Stimulated activated CD4-positive, alpha-beta T cell treated with anti-CD3 and anti-CD28 coated beads, Interleukin-4, amount 100 ng/mL, for 1 hour (primary cell): ENCODE measurements around the gene KCMF1.

Experiments
- DNase-seq: peaks from one replicate; pipeline ENCODE4 v3.0.0-alpha.2; 2020

KCMF1 gene

DNA sequence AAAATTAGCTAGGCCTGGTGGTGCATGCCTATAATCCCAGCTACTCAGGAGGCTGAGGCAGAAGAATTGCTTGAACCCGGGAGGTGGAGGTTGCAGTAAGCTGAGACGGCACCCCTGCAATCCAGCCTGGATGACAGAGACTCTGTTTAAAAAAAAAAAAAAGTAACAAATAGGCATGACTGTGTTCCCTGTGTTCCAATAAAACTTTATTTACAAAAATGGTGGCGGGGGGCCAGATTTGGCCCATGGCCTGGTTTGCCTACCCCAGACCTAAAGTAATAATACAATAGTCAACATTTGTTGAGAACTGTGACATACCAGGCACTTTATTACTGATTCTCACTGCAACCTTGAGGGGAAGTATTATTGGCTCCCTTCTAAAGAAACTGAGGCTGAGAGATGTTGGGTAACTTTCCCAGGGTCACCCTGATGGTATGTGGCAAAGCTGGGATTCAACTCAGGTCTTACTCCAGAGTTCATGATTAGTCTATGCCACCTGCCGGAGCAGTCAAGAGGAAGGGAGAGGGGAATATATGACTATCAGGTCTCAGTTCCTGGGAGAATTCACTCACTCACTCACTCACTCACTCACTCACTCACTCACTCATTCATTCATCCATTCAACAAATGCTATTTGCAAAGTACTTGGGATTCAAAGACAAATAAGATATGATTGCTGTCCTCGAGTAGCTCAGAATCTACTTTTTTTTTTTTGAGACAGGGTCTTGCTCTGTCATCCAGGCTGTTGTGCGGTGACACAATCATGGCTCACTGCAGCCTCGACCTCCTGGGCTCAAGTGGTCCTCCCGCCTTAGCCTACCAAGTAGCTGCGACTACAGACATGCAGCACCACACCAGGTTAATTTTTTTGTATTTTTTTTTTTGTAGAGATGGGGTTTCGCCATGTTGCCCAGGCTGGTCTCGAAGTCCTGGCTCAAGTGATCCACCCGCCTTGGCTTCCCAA lies 14.3 kb upstream of the KCMF1 start:
- DNase-seq, result no peak

- DNase-seq, result no peak
Measured at GRCh38 chr2:84957771-84958134, 13.2 kb upstream of the KCMF1 start.

DNA sequence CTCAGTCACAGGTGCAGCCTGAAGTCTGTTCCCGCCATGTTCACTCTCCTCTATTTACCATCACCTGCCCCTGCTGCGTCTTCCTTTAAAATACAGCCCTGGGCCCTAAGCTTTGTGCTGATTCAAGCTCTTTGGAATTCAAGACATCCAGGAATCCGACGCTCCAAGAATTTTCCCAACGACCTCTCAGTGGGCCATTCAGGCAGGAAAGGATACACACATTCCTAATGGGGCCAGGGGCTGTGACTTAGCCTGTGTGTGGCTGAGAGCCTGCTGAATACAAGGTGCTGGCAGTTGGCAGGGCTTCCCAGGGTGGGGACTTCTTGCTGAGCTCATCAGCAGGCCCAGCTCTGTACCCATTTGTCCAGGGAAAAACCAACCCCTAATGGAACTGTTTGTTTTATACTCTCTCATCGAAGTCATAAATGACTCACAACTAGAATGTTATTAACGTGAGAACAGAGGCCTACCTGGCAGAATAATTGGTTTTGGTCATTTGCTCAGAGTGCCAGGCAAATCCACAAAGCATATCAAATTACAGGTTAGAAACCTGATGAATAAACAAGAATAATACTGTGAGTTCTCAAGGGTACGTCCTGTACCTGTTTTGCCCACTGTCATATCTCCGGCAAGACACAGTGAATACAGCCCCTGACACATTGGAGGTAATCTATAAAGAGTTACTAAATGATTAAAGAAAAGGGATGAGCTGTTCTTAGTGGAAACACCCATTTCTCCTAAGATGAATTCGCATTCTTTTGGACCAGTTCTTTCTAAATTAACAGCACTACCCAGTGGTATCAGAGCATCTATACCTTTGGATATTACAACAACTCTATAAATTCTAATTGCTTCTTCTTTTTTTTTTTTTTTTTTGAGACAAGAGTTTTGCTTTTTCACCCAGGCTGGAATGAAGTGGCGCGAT lies 12.6 kb upstream of the KCMF1 start:
- no peak for DNase-seq

GRCh38 chr2:84959095-84959565 lies 11.8 kb upstream of the KCMF1 start:
- DNase-seq, result no peak

- DNase-seq, result no peak
Measured at GRCh38 chr2:84959566-84960506, 11.1 kb upstream of the KCMF1 start.

- no peak for DNase-seq
Measured at GRCh38 chr2:84962917-84963316, 8.0 kb upstream of the KCMF1 start.

GRCh38 chr2:84963323-84963691 lies 7.7 kb upstream of the KCMF1 start:
- no peak for DNase-seq

- DNase-seq, result no peak
Measured at GRCh38 chr2:84963692-84964405, 7.1 kb upstream of the KCMF1 start.

DNA sequence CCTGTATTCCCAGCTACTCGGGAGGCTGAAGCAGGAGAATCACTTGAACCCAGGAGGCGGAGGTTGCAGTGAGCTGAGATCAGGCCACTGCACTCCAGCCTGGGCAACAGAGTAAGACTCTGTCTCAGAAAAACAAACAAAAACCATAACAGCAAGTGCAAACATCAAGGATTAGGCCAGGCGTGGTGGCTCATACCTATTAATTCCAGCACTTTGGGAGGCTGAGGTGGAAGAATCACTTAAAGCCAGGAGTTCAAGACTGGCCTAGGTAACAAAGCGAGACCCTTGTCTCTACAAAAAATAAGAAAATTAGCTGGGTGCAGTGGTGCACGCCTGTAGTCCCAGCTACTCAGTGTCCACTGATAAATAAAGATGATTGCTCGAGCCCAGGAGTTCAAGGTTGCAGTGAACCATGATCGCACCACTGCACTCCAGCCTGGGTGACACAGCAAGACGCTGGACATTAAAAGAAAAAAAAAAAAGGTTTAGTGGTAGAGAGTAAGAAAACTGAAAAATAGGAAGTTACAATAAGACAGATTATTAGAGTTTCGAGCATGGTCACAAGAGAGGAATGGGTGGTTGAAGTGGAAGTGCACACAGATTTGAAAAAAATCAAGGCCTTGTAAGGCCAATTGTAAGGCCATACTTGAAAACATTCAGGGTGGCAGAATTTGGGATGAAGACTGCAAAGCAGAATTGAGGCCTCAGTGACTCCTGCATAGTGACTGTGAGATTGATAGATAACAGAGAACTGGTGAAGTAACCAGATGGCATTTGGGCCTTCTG lies 6.4 kb upstream of the KCMF1 start:
- DNase-seq, result no peak

- DNase-seq, result no peak
Measured at GRCh38 chr2:84965192-84965516, 5.8 kb upstream of the KCMF1 start.

DNA sequence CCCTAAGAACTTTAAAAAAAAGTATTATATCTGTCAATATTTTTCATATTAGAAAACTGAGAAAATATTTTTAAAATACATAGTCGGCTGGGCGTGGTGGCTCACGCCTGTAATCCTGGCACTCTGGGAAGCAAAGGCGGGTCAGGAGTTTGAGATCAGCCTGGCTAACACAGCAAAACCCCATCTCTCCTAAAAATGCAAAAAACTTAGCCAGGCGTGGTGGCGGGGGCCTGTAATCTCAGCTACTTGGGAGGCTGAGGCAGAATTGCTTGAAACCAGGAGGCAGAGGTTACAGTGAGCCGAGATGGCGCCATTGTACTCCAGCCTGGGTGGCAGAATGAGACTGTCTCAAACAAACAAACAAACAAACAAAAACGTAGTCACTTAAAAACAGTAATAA lies 5.1 kb upstream of the KCMF1 start:
- no peak for DNase-seq

- no peak for DNase-seq
Measured at GRCh38 chr2:84966731-84967130, 4.2 kb upstream of the KCMF1 start.

GRCh38 chr2:84969511-84970209 lies 1.3 kb upstream of the KCMF1 start:
- DNase-seq, result no peak

- DNase-seq, result peak; percentile 55
Measured at GRCh38 chr2:84970210-84970867, 622 bp upstream of the KCMF1 start.

GRCh38 chr2:84971510-84972206 lies 697 bp downstream of the KCMF1 start:
- peak; percentile 67 for DNase-seq

DNA sequence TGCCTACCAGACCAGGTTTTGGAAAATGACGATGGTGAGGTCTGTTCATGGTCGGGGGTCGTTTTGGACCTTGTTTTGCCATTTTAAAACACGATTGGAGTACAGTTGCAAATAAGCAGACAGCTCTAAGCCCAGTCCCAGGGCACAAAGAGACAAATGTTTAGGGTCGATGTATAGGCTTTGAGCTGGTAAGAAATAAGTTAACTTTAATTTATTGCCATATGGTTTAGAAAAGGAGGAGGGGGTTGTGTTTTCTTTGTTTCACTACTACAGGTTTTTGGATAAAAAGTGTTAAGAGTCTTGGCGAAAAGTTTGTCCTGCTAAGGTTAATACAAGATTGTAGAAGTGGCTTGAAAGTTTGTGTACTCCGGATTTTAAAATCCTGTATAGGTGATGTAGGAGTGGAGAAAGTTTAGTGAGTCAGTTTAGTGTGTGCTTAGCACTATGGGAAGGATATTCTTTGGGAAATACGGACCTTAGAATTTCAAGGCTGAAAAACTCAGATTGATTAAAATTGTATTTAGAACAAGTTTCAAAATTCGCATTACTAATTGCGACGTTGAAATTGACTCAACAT lies 1.3 kb downstream of the KCMF1 start:
- DNase-seq, result no peak

DNA sequence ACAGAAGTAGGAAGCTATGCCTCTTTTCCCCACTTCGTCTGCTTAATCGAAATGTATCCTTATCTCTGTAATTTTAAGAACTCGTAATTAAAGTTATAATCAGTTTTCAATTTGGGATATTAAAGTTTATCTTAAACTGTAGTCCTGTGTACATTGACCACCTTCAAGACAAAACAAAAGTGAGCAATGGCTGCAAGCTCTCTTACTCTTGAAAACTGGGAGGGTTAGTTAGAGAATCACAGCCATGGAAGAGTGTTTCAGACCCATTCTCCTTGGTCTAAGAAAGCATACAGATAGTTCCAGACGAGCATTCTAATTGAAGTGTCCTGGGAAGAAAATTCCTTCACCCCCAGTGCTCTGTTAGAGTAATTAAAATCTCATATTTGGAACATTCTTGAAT lies 2.0 kb downstream of the KCMF1 start:
- no peak for DNase-seq

DNA sequence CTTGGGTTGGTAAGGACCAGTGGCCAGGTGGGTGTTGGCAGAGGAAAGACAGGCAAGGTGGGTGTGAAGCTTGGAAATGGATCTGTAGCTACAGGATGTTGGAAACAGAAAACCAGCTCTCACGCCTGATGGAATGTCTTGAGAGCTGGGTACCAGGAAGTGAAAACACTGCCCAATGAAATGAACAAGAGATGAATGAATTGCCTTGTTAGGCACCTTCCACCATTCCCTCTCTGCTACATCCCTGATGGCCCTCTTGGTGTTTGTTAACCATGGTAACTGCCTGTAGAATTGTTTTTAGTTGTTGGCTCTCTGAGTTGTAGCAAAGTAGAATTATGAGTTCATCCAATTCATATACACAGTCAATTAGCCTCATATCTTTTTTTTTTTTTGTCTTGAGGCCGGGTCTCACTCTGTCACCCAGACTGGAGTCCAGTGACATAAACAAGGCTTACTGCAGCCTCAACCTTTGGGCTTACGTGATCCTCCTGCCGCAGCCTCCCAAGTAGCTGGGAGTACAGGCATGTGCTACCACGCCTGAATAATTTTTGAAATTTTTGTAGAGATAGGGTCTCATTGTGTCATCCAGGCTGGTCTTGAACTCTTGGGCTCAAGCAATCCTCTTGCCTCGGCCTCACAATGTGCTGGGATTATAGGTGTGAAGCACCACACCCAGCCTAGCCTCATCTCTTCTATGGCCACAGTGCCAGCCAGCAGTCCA lies 9.5 kb downstream of the KCMF1 start:
- no peak for DNase-seq
